H1 (cell line): ENCODE measurements around the gene CCDC30. TPM values are rescaled to one million over a fixed set of nuclear protein-coding genes. Genes with fewer than 3 reads are reported as not detected.

Source experiments
- CTCF ChIA-PET: fragments of 300-600 bp; sonication (Branson Sonifier 250); formaldehyde crosslinking; loops from one replicate; lab custom pipeline; 2021; ENCODE audit not compliant: partially characterized antibody; lab: Charles Lee
- POLR2A ChIA-PET: fragments of 300-600 bp; sonication (Branson Sonifier 250); formaldehyde crosslinking; loops from one replicate; lab custom pipeline; 2021; ENCODE audit warnings: inconsistent platforms; ENCODE audit not compliant: partially characterized antibody; lab: Charles Lee
- DNase-seq, 2 experiments: peaks; one replicate each; pipeline versions ENCODE4 v3.0.0 to v3.0.0-alpha.2; 2010 to 2022; ENCODE audit warnings: low spot score in 2 of 2, low read depth in 1 of 2, mixed read lengths in 1 of 2
- FAIRE-seq: peaks from 2 replicates; lab custom pipeline; 2011; peaks lifted over from hg19 to GRCh38; lab: Jason Lieb, UNC
- H2AFZ ChIP-seq: 2 replicates; pipeline ENCODE4 v1.8.1; 2012; ENCODE audit warnings: low read length, inconsistent platforms
- H2AK5ac ChIP-seq: 2 replicates; pipeline ENCODE4 v1.6.1; 2013; ENCODE audit warnings: low read depth, low read length
- H2BK120ac ChIP-seq: replicated peaks from 2 replicates; pipeline ENCODE3; 2013; ENCODE audit warnings: low read depth, low read length, inconsistent platforms
- H2BK12ac ChIP-seq: 2 replicates; pipeline ENCODE4 v1.6.1; 2013; ENCODE audit warnings: low read depth, low read length
- H2BK15ac ChIP-seq: 2 replicates; pipeline ENCODE4 v1.6.1; 2013; ENCODE audit warnings: low read length
- H2BK20ac ChIP-seq: 2 replicates; pipeline ENCODE4 v1.6.1; 2013; ENCODE audit warnings: low read length
- H2BK5ac ChIP-seq: 2 replicates; pipeline ENCODE4 v1.6.1; 2013; ENCODE audit warnings: low read depth, low read length
- H3K14ac ChIP-seq: 2 replicates; pipeline ENCODE4 v1.6.1; 2013; ENCODE audit warnings: inconsistent platforms; ENCODE audit not compliant: insufficient read length
- H3K18ac ChIP-seq: 2 replicates; pipeline ENCODE4 v1.6.1; 2013; ENCODE audit warnings: low read length; ENCODE audit errors: extremely low read depth
- H3K23ac ChIP-seq: 2 replicates; pipeline ENCODE4 v1.6.1; 2013; ENCODE audit warnings: inconsistent platforms; ENCODE audit not compliant: insufficient read length
- H3K23me2 ChIP-seq: 2 replicates; pipeline ENCODE4 v1.6.1; 2013; ENCODE audit warnings: low read depth, low read length
- H3K27ac ChIP-seq: 2 replicates; pipeline ENCODE4 v1.6.1; 2011; ENCODE audit warnings: low read depth, low read length, inconsistent platforms
- H3K27me3 ChIP-seq, 4 experiments: replicated peaks in 1 of 4; 1 replicate in 1 of 4; 2 replicates in 3 of 4; pipeline versions ENCODE4 v1.6.1 to v1.8.1; 2011 to 2013; ENCODE audit warnings: low read length in 3 of 4, mild to moderate bottlenecking in 3 of 4, inconsistent platforms in 2 of 4, mixed read lengths in 2 of 4, moderate library complexity in 1 of 4; ENCODE audit not compliant: control insufficient read depth in 3 of 4, insufficient read depth in 3 of 4; ENCODE audit errors: extremely low read depth in 1 of 4
- H3K36me3 ChIP-seq, 4 experiments: 2 replicates each; pipeline versions ENCODE4 v1.6.1 to v1.8.1; 2011 to 2013; ENCODE audit warnings: mild to moderate bottlenecking in 4 of 4, low read length in 3 of 4, moderate library complexity in 2 of 4, control low read depth in 1 of 4, inconsistent platforms in 1 of 4; ENCODE audit not compliant: insufficient read depth in 4 of 4, control insufficient read depth in 2 of 4
- H3K4ac ChIP-seq: replicated peaks from 2 replicates; pipeline ENCODE3; 2013; ENCODE audit warnings: low read length, low read depth, mixed read lengths, inconsistent platforms; ENCODE audit not compliant: insufficient read length
- H3K4me1 ChIP-seq, 4 experiments: replicated peaks in 1 of 4; 1 replicate in 1 of 4; 2 replicates in 3 of 4; pipeline versions ENCODE4 v1.6.1 to v1.8.1; 2011 to 2013; ENCODE audit warnings: low read length in 3 of 4, inconsistent platforms in 2 of 4, mixed read lengths in 1 of 4; ENCODE audit not compliant: insufficient read depth in 4 of 4, control insufficient read depth in 3 of 4
- H3K4me2 ChIP-seq, 2 experiments: 2 replicates each; pipeline versions ENCODE4 v1.6.1 to v1.8.1; 2011 to 2013; ENCODE audit warnings: low read depth in 2 of 2, low read length in 2 of 2, control low read depth in 1 of 2, inconsistent platforms in 1 of 2, mild to moderate bottlenecking in 1 of 2; ENCODE audit not compliant: insufficient read depth in 1 of 2
- H3K4me3 ChIP-seq, 4 experiments: fragments of 200-600, 300-600 bp in 1 of 4; sonication (generic), shearing (Covaris generic), sonication (Bioruptor Twin) in 1 of 4; 2 replicates each; pipeline versions ENCODE4 v1.5.1 to v1.8.1; 2011 to 2016; ENCODE audit warnings: low read length in 4 of 4, low read depth in 3 of 4, control low read depth in 2 of 4, inconsistent platforms in 2 of 4, mild to moderate bottlenecking in 2 of 4, mixed read lengths in 1 of 4, moderate library complexity in 1 of 4; ENCODE audit not compliant: insufficient read depth in 2 of 4; ENCODE audit errors: extremely low read depth in 1 of 4
- H3K56ac ChIP-seq: replicated peaks from 2 replicates; pipeline ENCODE3; 2013; ENCODE audit warnings: low read depth, mild to moderate bottlenecking, mixed read lengths, low read length, inconsistent platforms; ENCODE audit not compliant: insufficient read length
- H3K79me1 ChIP-seq: 2 replicates; pipeline ENCODE4 v1.6.1; 2013; ENCODE audit warnings: low read depth, low read length, control low read depth
- H3K79me2 ChIP-seq, 2 experiments: 2 replicates each; pipeline versions ENCODE4 v1.6.1 to v1.8.1; 2012 to 2013; ENCODE audit warnings: low read length in 2 of 2, mild to moderate bottlenecking in 2 of 2, inconsistent platforms in 1 of 2; ENCODE audit not compliant: insufficient read depth in 2 of 2, control insufficient read depth in 1 of 2
- H3K9ac ChIP-seq, 4 experiments: replicated peaks in 1 of 4; 1 replicate in 1 of 4; 2 replicates in 3 of 4; pipeline versions ENCODE4 v1.6.1 to v1.8.1; 2011 to 2013; ENCODE audit warnings: low read depth in 3 of 4, low read length in 3 of 4, control low read depth in 2 of 4, mild to moderate bottlenecking in 2 of 4, moderate library complexity in 2 of 4, inconsistent platforms in 1 of 4; ENCODE audit errors: extremely low read depth in 1 of 4
- H3K9me3 ChIP-seq, 2 experiments: 2 replicates each; pipeline versions ENCODE4 v1.6.1 to v1.8.1; 2012 to 2013; ENCODE audit warnings: mild to moderate bottlenecking in 2 of 2, moderate library complexity in 2 of 2, control low read depth in 1 of 2, inconsistent platforms in 1 of 2, low read depth in 1 of 2, low read length in 1 of 2, mixed read lengths in 1 of 2; ENCODE audit not compliant: insufficient read depth in 2 of 2
- H4K20me1 ChIP-seq, 2 experiments: replicated peaks in 1 of 2; 2 replicates each; pipeline versions ENCODE3 to v1.8.1; 2011 to 2013; ENCODE audit warnings: inconsistent platforms in 2 of 2, low read length in 2 of 2, mild to moderate bottlenecking in 1 of 2; ENCODE audit not compliant: insufficient read depth in 2 of 2, control insufficient read depth in 1 of 2
- H4K5ac ChIP-seq: 2 replicates; pipeline ENCODE4 v1.6.1; 2013; ENCODE audit warnings: low read length, low read depth, mixed read lengths, inconsistent platforms; ENCODE audit not compliant: insufficient read length
- H4K8ac ChIP-seq: 2 replicates; pipeline ENCODE4 v1.8.0; 2013; ENCODE audit warnings: mild to moderate bottlenecking, moderate library complexity, low read length, inconsistent platforms; ENCODE audit not compliant: insufficient read depth; ENCODE audit errors: extremely low read depth
- H4K91ac ChIP-seq: replicated peaks from 2 replicates; pipeline ENCODE3; 2013; ENCODE audit warnings: low read length, mixed read lengths, inconsistent platforms; ENCODE audit not compliant: insufficient read length
- CBX5 ChIP-seq: fragments of 300-800, 300-1000 bp; sonication (generic); IDR thresholded peaks from 2 replicates; pipeline ENCODE4 v1.7.1; 2016; ENCODE audit warnings: antibody characterized with exemption, low read length, low read depth
- HDAC6 ChIP-seq: IDR thresholded peaks from one replicate; pipeline ENCODE4 v1.7.1; 2012; ENCODE audit warnings: low read depth, mild to moderate bottlenecking, inconsistent platforms, low read length, moderate library complexity
- KDM5A ChIP-seq: fragments of 200-600 bp; IDR thresholded peaks from 2 replicates; pipeline ENCODE4 v1.7.1; 2012; ENCODE audit warnings: mild to moderate bottlenecking, low read length, inconsistent platforms, mixed read lengths
- MAX ChIP-seq: IDR thresholded peaks from 2 replicates; pipeline ENCODE4 v1.6.1; 2012; ENCODE audit warnings: inconsistent platforms
- PHF8 ChIP-seq: fragments of 200-600 bp; sonication (generic); conservative IDR thresholded peaks from 2 replicates; pipeline ENCODE4 v1.7.1; 2012; ENCODE audit warnings: low read depth, mild to moderate bottlenecking, inconsistent platforms, low read length, moderate library complexity
- WGBS, 2 experiments: shearing (Covaris generic) in 1 of 2; methylation state at CpG; one replicate each; pipeline versions ENCODE4 v1.1.6 to v1.1.7; 2013 to 2015; ENCODE audit warnings: low lambda C conversion rate in 2 of 2, mixed read lengths in 2 of 2, inconsistent platforms in 1 of 2, low coverage in 1 of 2, missing lambda C conversion rate in 1 of 2; ENCODE audit not compliant: insufficient replicate concordance in 2 of 2, insufficient coverage in 1 of 2, insufficient read length in 1 of 2; ENCODE audit errors: extremely low coverage in 1 of 2, missing lambda C conversion rate in 1 of 2; 5-methylcytosine and 5-hydroxymethylcytosine counted together
- polyA plus RNA-seq, 7 experiments: library from polyadenylated mRNA; depleted of rRNA in 3 of 7; stranded (reverse) in 5 of 7; unstranded in 2 of 7; fragments of >200 nt in 5 of 7; fragments of 200-250 nt in 2 of 7; gene quantifications; 1 replicate in 5 of 7; 2 replicates in 1 of 7; 4 replicates in 1 of 7; pipeline versions ENCODE4 v1.2.1 to v1.2.3, GENCODE V29; 2011 to 2013; ENCODE audit warnings: missing spikeins in 2 of 7, mixed read lengths in 2 of 7
- total RNA-seq: library from RNA; stranded (reverse); fragmentation: NEBNext Ultra II Directional; extraction: Animal tissue kit (Norgen Biotek cat#: 25700); gene quantifications from 2 replicates; pipeline ENCODE4 v1.2.1, GENCODE V29; 2021

The CCDC30 gene
- total and polyA plus RNA-seq, 2 of the 8 experiments (the other 6 are each of a cell fraction or from before 2014, with no cell fraction given) = 0.60 to 1.8 TPM

- no peak overlapping the region for H2AK5ac ChIP-seq
- no peaks in the 10 kb centered on the region for H3K4me1 ChIP-seq
- H3K79me1 ChIP-seq = no peaks in the 10 kb centered on the region
- H3K18ac ChIP-seq = no peak overlapping the region
- H3K4me3 ChIP-seq = no peak overlapping the region
- no peak overlapping the region for H4K91ac ChIP-seq
- H2BK120ac ChIP-seq = no peak overlapping the region
- H4K20me1 ChIP-seq = no peaks in the 10 kb centered on the region
- H3K9ac ChIP-seq = no peak overlapping the region
- no peaks in the 10 kb centered on the region for H3K79me2 ChIP-seq
- no peak overlapping the region for H3K4me2 ChIP-seq
- TF ChIP-seq KDM5A (no peak), CBX5 (no peak), PHF8 (no peak), HDAC6 (no peak), MAX (no peak)
- TF ChIP-seq, all 59 proteins: peak for 0
- Histone ChIP-seq H2BK15ac (no peak overlapping the region), H3K27ac (no peak overlapping the region), H2BK5ac (no peak overlapping the region), H2BK12ac (no peak overlapping the region), H3K27me3 (no peaks in the 10 kb centered on the region), H3K23me2 (no peaks in the 10 kb centered on the region), H3K4ac (no peak overlapping the region), H4K5ac (no peak overlapping the region), H3K36me3 (peaks cover 0 to 5% (median 0%) of the 10 kb centered on the region in 4 experiments; a peak in 1 of 8 replicates), H3K14ac (no peak overlapping the region), H2AFZ (no peak overlapping the region), H3K56ac (no peak overlapping the region), H3K23ac (no peak overlapping the region), H3K9me3 (peaks cover 68 to 71% of the 10 kb centered on the region in 2 experiments), H2BK20ac (no peak overlapping the region), H4K8ac (no peak overlapping the region)
- DNase-seq (no peak), FAIRE-seq (no peak)
- ChIA-PET POLR2A (no interaction called here), CTCF (interaction anchor here (0.6 kb wide), 1 partner anchor 74 kb away, joined by 3 read pairs; no protein-coding TSS in a partner anchor)
- 85% methylated on average over 1 of the region's 1 CpG; no CpG with 5 or more reads in 1 of the 2 experiments for WGBS, 2 experiments
Observed at GRCh38 chr1:42506576-42506975, 43.5 kb downstream of the CCDC30 start.
